Sciatic nerve (tissue), 2 donors: ENCODE data around the gene GPC4. TPM values are rescaled to one million over a fixed set of nuclear protein-coding genes. Genes with fewer than 3 reads are reported as not detected.

Source experiments
- ATAC-seq: fragments of 200-7000 bp; cut with Tn5 transposase; one replicate; pipeline ENCODE4 v1.9.1; 2020; ENCODE audit warnings: mild to moderate bottlenecking, moderate library complexity
- DNase-seq: peaks from one replicate; pipeline ENCODE4 v3.0.0-alpha.2; 2020; ENCODE audit warnings: low spot score
- intact Hi-C: fragments of 100-400 bp; cut with DNase I; formaldehyde crosslinking; loops from one replicate; pipeline ENCODE4 v1.14.2; 2022
- total RNA-seq: library from RNA; stranded (reverse); fragmentation: NEBNext Ultra II Directional; extraction: Animal tissue kit (Norgen Biotek cat#: 25700); gene quantifications from one replicate; pipeline ENCODE4 v1.2.1, GENCODE V29; 2021
- donor health status: DM: no; HTN: no; CAD: no.
- donor health status: DM: no; HTN: no; CAD: no.

Gene GPC4
- 27.5 TPM for total RNA-seq

DNA sequence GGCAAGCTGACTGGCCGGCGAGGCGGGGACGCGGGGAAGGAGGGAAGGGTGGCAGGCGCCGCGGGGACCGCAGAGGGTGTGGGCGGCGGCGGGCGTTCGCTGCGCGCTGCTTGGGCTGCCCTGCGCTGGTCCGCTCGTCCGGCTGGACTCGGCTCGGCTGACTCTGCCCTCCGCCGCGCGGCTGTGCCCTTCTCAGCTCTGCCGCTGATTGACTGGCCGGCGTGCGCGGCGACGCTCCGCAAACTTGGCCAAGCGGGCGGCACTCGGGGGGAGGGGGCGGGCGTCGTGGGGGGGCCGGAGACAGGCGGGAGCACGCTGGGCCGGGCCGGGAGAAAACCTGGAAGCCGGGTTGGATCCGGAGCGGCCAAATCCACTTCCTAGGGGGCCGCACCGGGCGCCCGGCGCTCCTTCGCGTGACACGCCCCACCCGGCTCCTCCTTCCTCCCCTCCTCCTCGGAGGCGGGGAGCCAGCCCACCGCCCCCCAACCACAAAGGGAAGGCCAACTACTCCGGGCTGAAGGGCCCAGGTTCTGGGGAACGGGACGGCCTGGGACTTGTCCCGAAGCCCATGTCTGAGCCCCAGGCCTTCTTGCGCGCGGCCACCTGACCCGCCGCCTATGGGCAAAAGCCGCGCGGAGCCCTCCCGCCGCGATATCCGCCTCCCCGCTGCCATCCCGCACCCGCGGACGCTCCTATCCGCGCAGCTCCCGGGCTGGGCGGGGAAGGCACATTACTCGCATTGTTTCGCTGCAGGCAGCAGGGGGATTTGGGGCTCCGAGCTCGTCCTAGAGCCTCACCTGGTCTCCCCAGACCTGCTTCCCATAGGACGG lies at the start of gene GPC4:
GPC4 (minus strand) TSS at position 214 of the 830 bp plus-strand sequence. CDS start 524 bp downstream, outside the sequence.
- intact Hi-C loops: no loop called here
- ATAC-seq: peak; percentile 86
- peak; percentile 76 for DNase-seq

DNA sequence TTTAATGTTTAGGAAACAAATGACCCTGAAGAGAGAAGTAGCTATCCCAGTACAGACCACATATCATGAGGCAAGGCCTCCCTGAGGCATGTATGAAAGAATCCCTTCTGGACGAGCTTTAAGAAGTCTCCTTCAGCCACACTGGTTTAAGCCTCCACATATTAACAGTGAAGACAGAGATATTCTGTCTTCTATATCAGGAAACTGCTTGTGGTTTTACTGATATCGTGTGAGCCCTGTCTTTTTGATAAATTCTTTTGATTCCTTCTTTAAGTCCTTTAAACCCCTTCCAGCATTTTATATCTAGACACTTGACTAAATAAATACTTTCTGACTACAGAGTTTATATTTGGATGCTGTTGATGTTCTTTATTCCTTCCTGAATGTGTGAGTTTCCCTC lies 45.9 kb upstream of the GPC4 start:
- intact Hi-C loops: no loop called here
- DNase-seq: no peak
- ATAC-seq: no peak

DNA sequence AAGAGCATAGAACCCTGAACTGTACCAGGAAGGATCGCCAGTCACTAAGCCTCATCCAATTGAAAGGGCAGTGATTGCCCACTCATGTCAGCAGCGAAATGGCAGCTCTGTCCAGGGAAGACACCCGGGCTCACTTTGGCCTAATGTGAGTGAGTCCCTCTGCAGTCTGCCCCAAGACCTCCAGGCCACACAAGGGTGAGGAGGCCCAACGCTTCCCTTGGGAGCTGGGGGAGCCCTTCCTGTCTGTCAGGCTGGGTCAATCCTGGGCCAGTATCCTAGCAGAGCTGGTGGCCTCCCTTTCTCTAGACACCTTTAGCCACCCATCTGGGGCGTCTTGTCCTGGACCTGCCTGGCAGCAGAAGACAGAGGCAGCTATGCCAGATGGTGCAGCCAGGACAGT lies 39.6 kb upstream of the GPC4 start:
- ATAC-seq: no peak
- intact Hi-C loops: no loop called here

DNA sequence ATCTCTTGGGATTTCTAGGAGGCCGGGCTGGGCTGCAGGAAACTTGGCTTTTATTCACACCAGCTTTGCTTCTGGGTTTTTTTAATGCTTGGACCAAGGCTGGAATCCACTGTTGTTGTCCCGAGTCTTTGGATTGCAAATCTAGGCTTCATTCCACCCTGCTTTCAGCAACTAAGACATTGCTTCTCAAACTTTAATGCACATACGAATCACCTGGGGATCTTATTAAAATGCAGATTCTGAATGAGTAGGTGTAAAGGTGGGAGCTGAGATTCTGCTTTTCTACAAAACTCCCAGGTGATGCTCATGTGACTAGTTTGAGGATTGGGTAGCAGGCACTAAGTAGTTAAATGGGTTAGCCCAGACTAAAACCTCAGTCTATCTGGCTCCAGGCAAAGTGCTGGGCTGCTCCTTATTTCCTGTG lies 39.2 kb upstream of the GPC4 start:
- ATAC-seq: no peak
- intact Hi-C loops: no loop called here
- no peak for DNase-seq

More for the DNA sequence above, 39.6 kb upstream of the GPC4 start:
- no peak for DNase-seq

DNA sequence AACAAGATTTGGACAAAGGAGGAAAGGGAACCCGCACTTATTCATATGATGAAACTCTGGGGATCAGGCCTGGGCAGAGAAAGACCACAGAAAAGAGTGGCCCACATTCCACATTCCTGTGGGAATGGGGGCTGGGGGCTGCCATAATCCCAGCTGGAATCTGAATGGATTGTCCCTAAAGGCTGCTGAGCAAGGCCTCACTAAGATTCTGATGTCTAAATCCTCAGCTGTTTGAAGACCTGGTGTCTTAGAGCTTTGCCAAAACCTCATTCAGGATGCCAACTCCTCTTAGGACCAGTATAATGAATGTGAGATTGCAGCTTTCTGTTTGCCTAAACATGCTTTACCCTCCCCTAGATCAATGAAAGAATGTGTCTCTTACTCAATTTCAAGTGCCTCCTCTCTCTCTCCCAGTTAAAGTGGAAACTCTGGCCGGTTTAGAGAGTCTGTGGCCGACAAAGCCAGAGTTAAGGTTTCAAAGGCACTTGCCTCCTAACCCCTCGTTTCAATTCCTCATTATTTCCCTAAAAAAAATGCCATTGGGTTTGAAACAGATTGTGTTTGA lies 33.3 kb upstream of the GPC4 start:
- intact Hi-C loops: no loop called here
- ATAC-seq (no peak), DNase-seq (no peak)

DNA sequence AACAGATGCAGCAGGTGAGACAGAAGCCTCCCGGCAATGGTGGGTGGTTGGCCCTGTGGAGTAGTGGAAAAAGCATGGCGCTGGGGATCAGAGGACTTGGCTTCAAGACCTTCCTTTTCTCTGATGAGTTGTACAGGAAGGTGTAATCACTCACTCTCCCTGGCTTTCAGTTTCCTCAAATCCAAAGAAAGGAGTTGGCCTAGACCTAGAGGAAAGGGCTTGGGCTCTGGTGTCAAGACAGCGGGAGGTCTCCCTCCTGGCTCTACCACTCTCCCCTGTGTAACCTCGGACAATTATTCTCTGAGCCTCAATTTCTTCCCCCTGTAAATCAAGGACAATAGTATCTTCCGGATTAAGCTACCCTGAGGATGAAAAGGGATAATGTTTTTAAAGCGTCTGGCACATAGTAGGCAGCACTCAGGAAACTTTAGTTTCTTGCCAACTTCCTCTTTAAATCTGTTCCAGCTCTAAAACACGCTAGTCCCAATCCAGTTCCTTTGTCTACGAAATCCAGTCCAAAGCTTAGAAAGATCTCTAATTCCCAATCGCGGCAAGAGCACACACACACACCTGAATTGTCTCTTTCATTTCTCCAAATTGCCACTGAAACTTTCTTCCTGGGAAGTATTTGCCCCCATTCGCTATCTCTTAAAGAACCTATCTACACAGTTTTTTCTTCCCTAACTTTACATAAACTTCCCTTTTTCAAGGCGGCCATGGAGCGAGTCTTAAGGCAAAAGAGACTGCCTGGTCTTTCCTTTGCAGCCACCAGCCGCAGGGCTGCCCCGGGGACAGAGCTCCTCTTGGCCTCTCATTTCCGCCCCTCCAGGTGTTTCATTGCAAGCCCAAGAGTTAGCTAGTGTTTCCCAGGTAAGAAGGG lies 29.9 kb upstream of the GPC4 start:
- no peak for DNase-seq
- intact Hi-C loops: no loop called here
- peak; percentile 41 for ATAC-seq

DNA sequence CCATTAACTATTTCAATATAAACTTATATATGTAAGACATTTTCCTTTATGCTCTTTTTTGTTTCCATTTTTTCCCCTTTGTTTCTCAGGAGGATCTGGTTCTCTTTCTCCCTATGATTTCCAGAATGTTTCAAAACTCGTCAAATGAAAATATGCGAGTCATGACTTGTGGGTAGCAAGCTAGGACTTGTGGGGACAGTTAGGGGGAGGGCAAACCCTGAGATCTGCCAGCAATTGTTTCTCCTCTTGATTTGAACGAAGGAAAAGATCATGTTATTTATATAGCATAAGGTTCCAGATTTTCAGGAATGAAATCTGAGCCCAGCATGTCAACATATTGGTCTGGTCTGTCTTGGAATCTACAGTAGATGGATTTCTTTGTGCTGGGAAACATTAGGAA lies 28.9 kb upstream of the GPC4 start:
- intact Hi-C loops: no loop called here
- DNase-seq: no peak
- no peak for ATAC-seq

DNA sequence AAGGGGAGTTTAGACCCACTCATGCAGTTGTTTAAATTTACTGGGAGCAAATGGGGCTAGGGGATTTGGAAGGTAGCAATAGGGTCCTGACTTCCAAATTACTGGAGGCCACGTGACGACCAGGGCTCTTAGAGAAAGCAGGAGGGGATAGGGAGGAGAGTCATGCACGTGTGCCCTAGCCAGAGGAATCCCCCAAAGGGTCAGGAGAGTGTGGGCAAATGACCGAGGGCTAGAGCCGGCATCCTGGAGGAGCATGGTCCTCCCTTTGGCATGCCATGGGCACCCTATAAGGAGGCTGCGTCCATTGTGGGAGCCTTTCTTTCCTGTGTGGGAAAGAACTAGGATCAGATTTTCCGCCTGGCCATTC lies 25.5 kb upstream of the GPC4 start:
- intact Hi-C loops: no loop called here

DNA sequence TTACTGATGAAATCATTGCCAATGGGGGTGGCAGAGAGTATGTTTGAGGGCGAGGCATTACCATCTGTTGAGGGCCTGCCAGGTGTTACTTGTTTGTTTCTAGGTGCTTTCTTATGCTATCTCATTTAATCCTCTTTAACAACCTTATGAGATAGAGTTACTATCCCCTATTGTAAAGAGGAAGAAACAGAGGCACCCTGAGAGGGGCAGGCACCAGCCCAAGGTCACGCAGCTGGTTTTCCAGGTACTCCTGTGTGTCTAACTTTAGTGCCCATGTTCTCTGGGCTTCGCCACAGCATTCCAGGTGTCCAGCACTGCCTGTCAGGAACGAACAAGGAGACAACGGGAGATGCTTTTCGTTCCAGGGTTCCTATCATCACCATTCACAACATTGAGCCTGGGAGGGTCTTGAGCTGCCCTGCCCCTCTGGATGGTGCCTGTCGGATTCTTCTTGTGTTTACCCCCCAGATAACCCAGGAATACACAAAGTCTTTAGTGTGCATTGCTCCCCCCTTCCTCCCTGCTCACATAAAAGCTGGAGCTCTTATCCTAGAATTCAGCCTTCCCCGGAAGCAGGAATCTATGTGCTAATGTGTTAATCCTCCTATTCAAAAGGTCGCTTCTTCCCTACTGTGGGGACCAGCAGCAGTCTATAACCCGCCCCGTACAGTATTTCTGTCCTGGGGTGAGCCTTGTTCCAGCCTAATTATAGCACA lies 24.9 kb upstream of the GPC4 start:
- intact Hi-C loops: no loop called here
- DNase-seq: no peak
- ATAC-seq: no peak

More for the DNA sequence above, 25.5 kb upstream of the GPC4 start:
- no peak for ATAC-seq
- DNase-seq: no peak

DNA sequence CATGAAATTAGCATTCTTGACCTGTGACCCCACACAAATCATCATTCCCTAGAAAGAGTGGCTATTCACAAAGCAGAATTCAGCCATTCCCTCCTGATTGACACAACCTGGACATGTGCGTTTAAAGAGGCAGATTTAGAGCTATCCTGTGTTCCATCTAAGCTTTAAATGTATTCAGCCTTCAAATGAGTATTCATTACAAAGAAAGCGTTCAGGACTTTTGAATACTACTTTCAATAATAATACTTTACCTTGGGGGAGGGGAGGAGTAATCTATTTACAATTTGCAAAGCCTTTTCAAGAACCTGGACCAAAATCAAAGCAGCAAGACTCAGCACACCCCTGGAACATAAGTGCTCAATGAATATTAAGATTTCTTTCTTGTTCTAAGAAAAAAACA lies 22.5 kb upstream of the GPC4 start:
- DNase-seq (no peak), ATAC-seq (no peak)
- intact Hi-C loops: no loop called here

DNA sequence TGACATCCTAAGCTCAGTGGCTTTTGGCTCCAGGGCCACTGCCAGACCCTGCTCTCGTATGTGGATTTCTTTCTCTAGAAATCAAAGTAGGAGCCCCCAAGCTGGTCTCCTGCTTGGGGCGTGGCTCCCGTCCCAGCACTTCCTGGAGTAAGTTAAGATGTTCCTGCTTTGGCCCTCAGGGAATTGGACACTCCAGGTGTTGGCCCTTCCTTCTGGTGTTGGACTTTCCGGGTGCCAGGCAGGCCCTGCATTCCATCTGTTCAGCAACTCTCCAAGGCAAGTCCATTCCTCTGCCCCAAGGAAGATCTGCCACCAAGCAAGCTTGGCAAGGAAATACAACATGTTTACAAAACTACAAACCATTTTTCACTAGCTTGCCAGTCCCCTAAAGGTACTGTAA lies 22.1 kb upstream of the GPC4 start:
- no peak for ATAC-seq
- DNase-seq: no peak
- intact Hi-C loops: no loop called here

DNA sequence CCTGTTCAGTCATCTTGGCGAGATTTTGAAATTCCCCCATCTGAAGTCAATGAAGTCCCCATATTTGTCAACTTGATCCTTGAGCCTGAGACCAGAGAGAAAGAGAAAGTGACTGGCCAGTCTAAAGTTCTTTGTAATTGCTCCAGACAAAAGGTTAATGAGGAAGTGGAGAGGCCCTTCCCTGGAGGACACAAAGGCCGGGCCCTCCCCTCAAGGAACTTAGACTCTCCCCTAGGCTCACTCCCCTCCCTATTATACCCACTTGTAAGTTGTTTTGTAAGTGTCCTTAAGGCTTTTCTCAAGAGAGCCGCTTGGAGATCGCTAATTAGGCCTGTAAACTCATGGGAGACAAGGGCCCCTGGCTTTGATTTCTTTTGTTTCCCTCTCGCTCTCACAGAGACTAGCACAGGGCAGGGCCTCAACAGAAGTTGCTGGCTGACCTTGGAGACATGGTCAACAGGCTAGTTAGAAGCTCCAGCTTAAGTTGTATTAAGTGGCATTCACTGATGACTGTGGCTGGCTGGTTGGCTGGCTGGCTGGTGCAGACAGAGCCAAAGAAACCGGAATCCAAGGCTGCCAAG lies 20.3 kb upstream of the GPC4 start:
- intact Hi-C loops: no loop called here
- DNase-seq (no peak), ATAC-seq (no peak)

DNA sequence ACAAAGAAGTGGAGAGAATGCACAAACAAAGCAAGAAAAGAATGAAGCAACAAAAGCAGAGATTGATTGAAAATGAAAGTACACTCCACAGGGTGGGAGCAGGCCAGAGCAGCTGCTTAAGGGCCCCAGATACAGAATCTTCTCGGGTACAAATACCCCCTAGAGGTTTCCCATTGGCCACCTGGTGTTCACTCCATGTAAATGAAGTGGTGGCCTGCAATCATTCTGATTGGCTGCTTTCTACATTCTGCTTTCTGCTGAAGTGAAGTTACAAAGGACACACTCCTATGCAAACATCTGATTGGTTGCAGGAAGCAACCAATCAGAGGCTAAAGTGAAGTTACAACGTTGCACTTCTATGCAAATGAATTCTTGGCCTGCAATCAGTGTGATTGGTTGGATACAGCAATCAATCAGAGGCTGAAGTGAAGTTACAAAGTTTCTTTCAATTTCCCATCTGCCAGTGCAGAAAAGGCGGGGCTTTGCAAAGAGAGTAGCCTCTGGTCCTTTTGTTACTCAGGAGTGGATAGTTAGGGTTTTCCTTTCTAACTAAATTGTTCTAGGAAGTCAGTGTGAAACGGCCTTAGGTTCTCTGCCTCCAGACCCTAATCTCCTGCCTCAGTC lies 19.0 kb upstream of the GPC4 start:
- ATAC-seq (no peak), DNase-seq (no peak)
- intact Hi-C loops: no loop called here

DNA sequence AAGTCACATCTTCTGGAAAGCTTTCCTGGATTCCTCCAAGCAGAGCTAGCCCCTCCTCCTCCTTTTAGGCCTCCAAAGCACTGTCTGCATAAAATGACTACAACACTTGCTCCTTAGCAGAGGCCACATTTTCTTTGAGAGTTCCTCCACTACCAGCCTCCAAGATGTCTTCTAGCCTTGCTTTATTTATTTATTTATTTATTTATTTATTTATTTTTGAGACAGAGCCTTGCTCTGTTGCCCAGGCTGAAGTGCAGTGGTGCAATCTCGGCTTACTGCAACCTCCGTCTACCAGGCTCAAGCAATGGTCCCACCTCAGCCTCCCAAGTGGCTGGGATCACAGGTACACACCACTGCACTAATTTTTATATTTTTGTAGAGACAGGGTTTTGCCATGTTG lies 4.6 kb upstream of the GPC4 start:
- ATAC-seq: no peak
- no peak for DNase-seq
- intact Hi-C loops: no loop called here

DNA sequence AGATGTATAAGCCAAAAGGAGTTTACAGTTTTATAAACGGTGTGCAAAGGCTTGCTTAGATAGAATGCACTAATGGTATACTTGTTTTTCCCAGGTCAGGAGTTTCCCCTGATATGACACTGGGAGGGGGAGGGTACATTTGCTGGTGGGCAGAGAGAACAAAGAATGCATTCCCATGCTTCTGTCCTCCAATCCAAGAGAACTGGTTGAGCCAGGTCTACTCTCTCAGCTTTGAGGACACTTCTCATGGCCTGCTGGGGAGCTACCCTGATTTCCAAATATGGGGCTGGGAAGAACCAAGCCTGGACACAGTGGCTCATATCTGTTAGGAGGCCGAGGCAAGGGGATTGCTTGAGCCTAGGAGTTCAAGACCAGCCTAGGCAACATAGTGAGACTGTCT lies 3.3 kb upstream of the GPC4 start:
- intact Hi-C loops: no loop called here
- no peak for ATAC-seq
- no peak for DNase-seq

DNA sequence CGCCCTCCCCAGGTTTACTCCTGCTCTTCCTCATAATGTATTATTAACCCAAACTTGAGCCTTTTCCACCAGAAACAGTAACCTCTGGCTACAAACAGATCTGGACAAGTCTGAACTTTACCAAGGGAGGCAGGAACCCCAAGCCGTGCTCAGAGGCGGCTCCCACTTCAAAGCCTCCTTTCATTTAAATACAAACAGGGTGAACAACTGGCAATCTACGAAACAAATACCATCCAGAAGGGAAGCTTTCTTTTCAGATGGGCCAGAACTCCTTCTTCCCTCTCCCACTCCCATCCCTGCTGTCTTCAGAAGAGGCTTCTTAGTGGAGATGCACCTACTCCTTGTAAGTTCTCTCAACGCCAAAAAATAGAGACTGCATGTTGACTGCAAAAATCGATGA lies 2.1 kb upstream of the GPC4 start:
- ATAC-seq (no peak), DNase-seq (no peak)
- intact Hi-C loops: no loop called here

DNA sequence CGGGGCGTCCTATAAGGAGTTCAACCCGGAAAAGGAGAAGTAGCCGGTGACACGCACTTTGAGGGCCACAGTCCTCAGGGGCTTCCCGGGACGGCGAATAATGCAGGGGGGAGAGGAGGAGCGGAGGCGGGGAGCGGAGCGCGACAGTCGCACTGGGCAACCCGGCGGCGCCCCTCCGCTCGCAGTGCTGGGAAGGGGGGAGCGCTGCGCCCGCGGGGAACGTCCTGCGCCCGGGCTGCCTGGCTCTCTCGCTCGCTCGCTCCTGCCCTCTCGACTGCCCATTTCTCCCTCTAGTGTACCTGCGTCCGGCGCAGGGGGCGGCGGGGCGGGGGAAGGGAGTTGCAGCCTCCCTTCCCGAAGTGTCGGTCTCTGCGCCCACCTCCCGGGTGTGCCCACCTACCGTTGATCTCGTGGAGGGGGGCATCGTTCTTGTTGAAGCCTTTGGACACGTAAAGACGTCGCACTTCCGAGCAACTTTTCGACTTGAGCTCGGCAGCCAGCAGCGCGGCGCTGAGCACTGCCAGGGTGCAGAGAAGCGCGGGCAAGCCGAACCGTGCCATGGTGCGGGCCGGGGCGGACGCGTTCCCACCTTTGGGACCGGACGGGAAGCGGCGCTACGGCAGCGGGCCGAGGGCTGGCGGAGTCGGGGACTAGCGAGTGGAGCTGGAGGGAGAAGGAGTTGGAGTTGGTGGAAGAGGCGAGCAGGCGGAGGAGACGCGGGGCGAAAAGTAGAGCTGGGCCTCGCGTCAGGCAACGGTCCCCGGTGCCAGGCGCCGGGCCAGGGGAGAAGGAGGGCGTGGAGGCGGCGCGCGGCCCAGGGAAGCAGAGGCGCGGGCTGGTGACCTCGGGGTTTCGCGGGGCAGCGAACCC lies 648 bp downstream of the GPC4 start:
- DNase-seq (peak; percentile 63), ATAC-seq (peak; percentile 22)
- intact Hi-C loops: no loop called here
